Endothelial cell of umbilical vein (primary cell): Measurements from ENCODE around the gene CECR2. TPM values are rescaled to one million over a fixed set of nuclear protein-coding genes. Genes with fewer than 3 reads are reported as not detected.

Experiments
- BruUV-seq: library from RNA; stranded (reverse); fragments of 400-500 nt; replicated peaks from 2 replicates; lab custom pipeline; 2021; lab: Mats Ljungman, UMichigan
- CTCF ChIA-PET: fragments of 300-600, 350-600 bp; sonication (Branson Sonifier 250); formaldehyde crosslinking; loops from one replicate; lab custom pipeline; 2021; ENCODE audit warnings: antibody characterized with exemption, inconsistent platforms; lab: Charles Lee
- POLR2A ChIA-PET: fragments of 300-600, 350-600 bp; sonication (Branson Sonifier 250); formaldehyde crosslinking; loops from one replicate; lab custom pipeline; 2021; ENCODE audit warnings: antibody characterized with exemption, inconsistent platforms; lab: Charles Lee
- DNase-seq: peaks from one replicate; pipeline ENCODE4 v3.0.0-alpha.2; 2011; ENCODE audit warnings: low read depth, low spot score
- FAIRE-seq: peaks from 2 replicates; lab custom pipeline; 2011; peaks lifted over from hg19 to GRCh38; lab: Jason Lieb, UNC
- H2AFZ ChIP-seq: 2 replicates; pipeline ENCODE4 v1.6.0; 2012; ENCODE audit warnings: low read depth, low read length, control low read depth, inconsistent platforms
- H3K27ac ChIP-seq: 2 replicates; pipeline ENCODE4 v1.5.1; 2011; ENCODE audit warnings: low read depth, mild to moderate bottlenecking, control low read depth, low read length, moderate library complexity; ENCODE audit not compliant: insufficient read depth
- H3K27me3 ChIP-seq, 2 experiments: 2 replicates each; pipeline versions ENCODE4 v1.6.0 to v1.6.1; 2011; ENCODE audit warnings: low read length in 2 of 2, mixed read lengths in 1 of 2; ENCODE audit not compliant: control insufficient read depth in 2 of 2, insufficient read depth in 2 of 2
- H3K36me3 ChIP-seq, 2 experiments: 2 replicates in 1 of 2; 3 replicates in 1 of 2; pipeline ENCODE4 v1.5.1; 2011; ENCODE audit warnings: low read length in 2 of 2, mild to moderate bottlenecking in 1 of 2, moderate library complexity in 1 of 2; ENCODE audit not compliant: control insufficient read depth in 2 of 2, insufficient read depth in 2 of 2; ENCODE audit errors: extremely low read depth in 1 of 2
- H3K4me1 ChIP-seq: 3 replicates; pipeline ENCODE4 v1.5.1; 2011; ENCODE audit warnings: mild to moderate bottlenecking, low read length; ENCODE audit not compliant: control insufficient read depth, insufficient read depth; ENCODE audit errors: extremely low read depth
- H3K4me2 ChIP-seq: 2 replicates; pipeline ENCODE4 v1.6.1; 2011; ENCODE audit warnings: low read length, control low read depth, mixed read lengths; ENCODE audit not compliant: insufficient read depth
- H3K4me3 ChIP-seq, 3 experiments: fragments of 200-600 bp in 1 of 3; sonication (generic), shearing (Covaris generic) in 1 of 3; replicated peaks in 1 of 3; 2 replicates each; pipeline ENCODE4 v1.5.1; 2011 to 2016; ENCODE audit warnings: control low read depth in 3 of 3, low read length in 3 of 3, mild to moderate bottlenecking in 2 of 3, inconsistent platforms in 1 of 3, low read depth in 1 of 3, moderate library complexity in 1 of 3; ENCODE audit not compliant: insufficient read depth in 1 of 3
- H3K79me2 ChIP-seq: 2 replicates; pipeline ENCODE4 v1.6.0; 2012; ENCODE audit warnings: low read length, inconsistent platforms; ENCODE audit not compliant: control insufficient read depth, insufficient read depth
- H3K9ac ChIP-seq: replicated peaks from 2 replicates; pipeline ENCODE3; 2011; ENCODE audit warnings: low read length, control low read depth; ENCODE audit not compliant: insufficient read depth; ENCODE audit errors: extremely low read depth
- H3K9me1 ChIP-seq: replicated peaks from 3 replicates; pipeline ENCODE4 v1.6.0; 2011; ENCODE audit warnings: mild to moderate bottlenecking, low read length; ENCODE audit not compliant: control insufficient read depth, insufficient read depth; ENCODE audit errors: extremely low read depth
- H3K9me3 ChIP-seq: replicated peaks from 2 replicates; pipeline ENCODE4 v1.5.1; 2012; ENCODE audit warnings: low read length, inconsistent platforms; ENCODE audit not compliant: control insufficient read depth, insufficient read depth
- H4K20me1 ChIP-seq: replicated peaks from 2 replicates; pipeline ENCODE3; 2011; ENCODE audit warnings: mild to moderate bottlenecking, low read length; ENCODE audit not compliant: control insufficient read depth, insufficient read depth; ENCODE audit errors: extremely low read depth
- CTCF ChIP-seq, 2 donors: IDR thresholded peaks; 1 replicate in 1 of 2; 2 replicates in 1 of 2; pipeline ENCODE4 v1.5.1; 2011; ENCODE audit warnings: low read length in 2 of 2, mild to moderate bottlenecking in 2 of 2, moderate library complexity in 2 of 2, control low read depth in 1 of 2, inconsistent platforms in 1 of 2, low read depth in 1 of 2; ENCODE audit not compliant: insufficient read depth in 1 of 2; ENCODE audit errors: extremely low read depth in 1 of 2
- EZH2 ChIP-seq: IDR thresholded peaks from 2 replicates; pipeline ENCODE4 v1.6.1; 2012; ENCODE audit warnings: borderline replicate concordance, low read depth, mild to moderate bottlenecking, moderate library complexity, low read length, inconsistent platforms; ENCODE audit not compliant: severe bottlenecking
- FOS ChIP-seq: IDR thresholded peaks from 2 replicates; pipeline ENCODE4 v1.6.1; 2011; ENCODE audit warnings: mild to moderate bottlenecking, low read length, moderate library complexity, borderline replicate concordance; ENCODE audit not compliant: insufficient read depth
- GATA2 ChIP-seq: IDR thresholded peaks from 2 replicates; pipeline ENCODE4 v1.7.0; 2011; ENCODE audit warnings: low read depth, mild to moderate bottlenecking, moderate library complexity, mixed read lengths, low read length; ENCODE audit not compliant: insufficient read length, insufficient read depth
- JUN ChIP-seq: IDR thresholded peaks from 2 replicates; pipeline ENCODE4 v1.6.1; 2011; ENCODE audit warnings: borderline replicate concordance, low read depth; ENCODE audit not compliant: insufficient read length, insufficient read depth
- MAX ChIP-seq: IDR thresholded peaks from 2 replicates; pipeline ENCODE4 v1.6.1; 2011; ENCODE audit not compliant: insufficient read depth, insufficient read length
- MYC ChIP-seq: IDR thresholded peaks from one replicate; pipeline ENCODE4 v1.6.1; 2011; ENCODE audit warnings: mild to moderate bottlenecking, low read depth, low read length
- POLR2A ChIP-seq: IDR thresholded peaks from 2 replicates; pipeline ENCODE4 v1.6.1; 2012; ENCODE audit warnings: low read depth, mild to moderate bottlenecking, control low read depth, low read length
- POLR2AphosphoS5 ChIP-seq: IDR thresholded peaks from 2 replicates; pipeline ENCODE4 v1.6.1; 2012; ENCODE audit warnings: low read depth, mild to moderate bottlenecking, control low read depth, low read length, moderate library complexity; ENCODE audit not compliant: insufficient read depth
- dilution Hi-C: fragments of 300-500 bp; cut with MboI; formaldehyde crosslinking; loops from one replicate; pipeline ENCODE4 v1.15.0; 2019; ENCODE audit warnings: low sequenced_read_pairs; ENCODE audit not compliant: extremely low pct_ligation_motif_present
- intact Hi-C: fragments of 100-400 bp; cut with micrococcal nuclease; formaldehyde crosslinking; loops from one replicate; pipeline ENCODE4 v1.10.0; 2022
- polyA plus RNA-seq, 4 experiments: library from polyadenylated mRNA; depleted of rRNA in 3 of 4; stranded (reverse) in 3 of 4; unstranded in 1 of 4; fragments of >200 nt; gene quantifications; 2 replicates each; pipeline versions ENCODE4 v1.2.1 to v1.2.3, GENCODE V29; 2011 to 2012; ENCODE audit warnings: missing spikeins in 1 of 4
- total RNA-seq: library from RNA; stranded (reverse); gene quantifications from 2 replicates; pipeline ENCODE4 v1.2.3, GENCODE V29; 2021

The CECR2 gene
- total and polyA plus RNA-seq, 2 donors (not counting 3 experiments of a cell fraction or from before 2014, with no cell fraction given): 0.01 TPM; not detected in 1

GRCh38 chr22:17493419-17493981, 124.2 kb downstream of the CECR2 start:
- no peak for FAIRE-seq
- Histone ChIP-seq H2AFZ (no peak overlapping the region), H3K4me3 (no peak overlapping the region), H3K4me1 (no peaks in the 10 kb centered on the region), H3K27ac (no peak overlapping the region), H3K9me1 (no peaks in the 10 kb centered on the region), H3K27me3 (no peaks in the 10 kb centered on the region), H3K36me3 (no peaks in the 10 kb centered on the region), H4K20me1 (no peaks in the 10 kb centered on the region), H3K79me2 (no peaks in the 10 kb centered on the region), H3K9me3 (no peaks in the 10 kb centered on the region), H3K9ac (no peak overlapping the region), H3K4me2 (no peak overlapping the region)
- DNase-seq: no peak
- dilution Hi-C loops: no loop called here
- intact Hi-C loops: no loop called here
- CTCF ChIA-PET: interaction anchor here (1.2 to 1.7 kb wide), 2 partner anchors 8 to 321 kb away, joined by 3 to 12 read pairs; no protein-coding TSS in a partner anchor
- TF ChIP-seq EZH2 (no peak), JUN (no peak)
- BruUV-seq: no TSS peak
- POLR2A ChIA-PET: no interaction called here

- Histone ChIP-seq H4K20me1 (no peaks in the 10 kb centered on the region), H3K27me3 (no peaks in the 10 kb centered on the region), H3K4me3 (no peak overlapping the region), H3K4me2 (no peak overlapping the region), H3K9ac (no peak overlapping the region), H2AFZ (no peak overlapping the region), H3K4me1 (no peaks in the 10 kb centered on the region), H3K36me3 (no peaks in the 10 kb centered on the region), H3K9me3 (no peaks in the 10 kb centered on the region), H3K9me1 (no peaks in the 10 kb centered on the region), H3K27ac (no peak overlapping the region), H3K79me2 (no peaks in the 10 kb centered on the region)
- DNase-seq: no peak
- POLR2A ChIA-PET: no interaction called here
- TF ChIP-seq JUN (no peak), MAX (no peak), GATA2 (no peak), FOS (no peak), CTCF (IDR thresholded peaks at IDR 0.05; ENCODE audit: extremely low read depth in 1 of 2, insufficient read depth in 1 of 2, low read depth in 1 of 2, low read length in 2 of 2) (no peak), EZH2 (no peak), MYC (no peak), POLR2A (no peak), POLR2AphosphoS5 (no peak)
- CTCF ChIA-PET: interaction anchor here (2.3 kb wide), 1 partner anchor 325 kb away, joined by 12 read pairs; no protein-coding TSS in a partner anchor
- FAIRE-seq: no peak
- BruUV-seq: no TSS peak
- intact Hi-C loops (no loop called here), dilution Hi-C loops (no loop called here)
Observed at GRCh38 chr22:17496841-17497240, 127.6 kb downstream of the CECR2 start.
